H4 (cell line): ENCODE data around the gene SUPT6H. TPM values are rescaled to one million over a fixed set of nuclear protein-coding genes. Genes with fewer than 3 reads are reported as not detected.

Experiments used
- DNase-seq: peaks from one replicate; pipeline ENCODE4 v3.0.0-alpha.2; 2015; ENCODE audit warnings: low spot score
- total RNA-seq: library from RNA; depleted of rRNA; stranded (reverse); fragments of >200 nt; shearing (Covaris generic); gene quantifications from 2 replicates; pipeline ENCODE4 v1.2.3, GENCODE V29; 2014; rRNA removed

SUPT6H gene
- total RNA-seq, result 19.3 and 26.0 TPM in 2 replicates

DNA sequence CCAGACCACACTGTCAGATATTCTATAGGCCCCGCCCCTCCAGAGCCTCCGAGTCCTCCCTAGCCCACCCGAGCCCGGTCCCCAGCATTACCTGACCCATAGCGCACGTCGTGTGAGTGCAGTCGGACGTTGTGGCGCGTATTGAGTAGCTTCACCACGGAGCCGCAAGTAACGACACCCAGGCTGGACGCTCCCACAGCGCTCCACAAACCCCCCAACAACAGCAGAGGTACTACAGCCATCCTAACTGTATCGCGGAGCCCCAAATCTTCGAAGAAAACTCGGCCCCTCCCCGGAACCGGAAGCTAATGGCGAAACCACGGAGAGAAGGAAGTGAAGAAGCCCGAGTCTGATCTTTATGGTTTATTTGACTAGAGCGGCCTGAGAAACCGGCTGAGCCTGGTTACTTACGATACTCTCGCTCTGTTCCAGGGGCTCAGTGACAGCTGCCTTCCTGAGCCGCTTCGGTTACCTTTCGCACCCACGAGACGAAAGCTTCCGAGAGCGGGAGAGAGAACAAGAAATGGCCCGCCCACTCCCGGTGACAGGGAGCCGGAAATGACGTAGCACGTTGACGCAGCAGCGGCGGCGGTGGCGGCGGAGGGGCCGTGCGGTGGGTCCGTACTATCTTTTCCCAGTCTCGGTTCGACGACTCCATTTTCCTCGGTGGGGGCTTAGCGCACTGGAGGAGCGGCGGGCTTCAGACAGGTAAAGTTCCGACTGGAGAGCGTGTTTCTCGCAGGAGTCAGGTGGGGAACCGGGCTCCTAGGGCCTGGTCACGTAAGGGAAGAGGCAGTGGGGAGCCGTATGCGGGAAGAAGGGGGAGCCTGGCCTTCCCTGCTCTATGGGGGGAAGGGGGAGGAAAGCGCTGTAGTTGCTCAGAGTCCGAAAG is at the start of gene SUPT6H, which contains the start of gene SDF2:
Gene SUPT6H, plus strand, starts transcription at position 571 of the 892 bp plus-strand sequence. CDS start 11,197 bp downstream, outside the sequence.
Gene SDF2, minus strand, starts transcription at position 272 of the 892 bp plus-strand sequence. Its CDS starts 30 bp downstream, at position 242.
- peak; percentile 81 for DNase-seq

DNA sequence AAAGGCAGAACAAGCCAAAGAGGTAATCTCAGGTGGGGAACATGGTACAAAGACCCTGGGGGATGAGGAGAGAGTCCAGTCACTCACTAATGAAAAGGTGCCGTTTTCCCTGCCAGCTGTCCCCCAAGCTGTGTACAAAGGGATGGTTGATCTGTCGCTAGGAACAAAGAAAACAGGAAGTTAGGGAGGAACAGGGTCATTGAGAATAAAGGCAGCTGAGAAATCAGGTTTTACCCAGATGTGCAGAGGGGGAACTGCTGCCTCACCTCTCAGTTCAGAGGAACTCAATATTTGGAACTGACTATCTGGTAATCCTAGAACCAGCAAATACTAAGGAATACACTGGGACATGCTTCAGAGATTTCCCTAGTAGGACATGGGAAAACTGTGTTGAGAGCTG is 49.5 kb upstream of the SUPT6H start:
- DNase-seq, result no peak

DNA sequence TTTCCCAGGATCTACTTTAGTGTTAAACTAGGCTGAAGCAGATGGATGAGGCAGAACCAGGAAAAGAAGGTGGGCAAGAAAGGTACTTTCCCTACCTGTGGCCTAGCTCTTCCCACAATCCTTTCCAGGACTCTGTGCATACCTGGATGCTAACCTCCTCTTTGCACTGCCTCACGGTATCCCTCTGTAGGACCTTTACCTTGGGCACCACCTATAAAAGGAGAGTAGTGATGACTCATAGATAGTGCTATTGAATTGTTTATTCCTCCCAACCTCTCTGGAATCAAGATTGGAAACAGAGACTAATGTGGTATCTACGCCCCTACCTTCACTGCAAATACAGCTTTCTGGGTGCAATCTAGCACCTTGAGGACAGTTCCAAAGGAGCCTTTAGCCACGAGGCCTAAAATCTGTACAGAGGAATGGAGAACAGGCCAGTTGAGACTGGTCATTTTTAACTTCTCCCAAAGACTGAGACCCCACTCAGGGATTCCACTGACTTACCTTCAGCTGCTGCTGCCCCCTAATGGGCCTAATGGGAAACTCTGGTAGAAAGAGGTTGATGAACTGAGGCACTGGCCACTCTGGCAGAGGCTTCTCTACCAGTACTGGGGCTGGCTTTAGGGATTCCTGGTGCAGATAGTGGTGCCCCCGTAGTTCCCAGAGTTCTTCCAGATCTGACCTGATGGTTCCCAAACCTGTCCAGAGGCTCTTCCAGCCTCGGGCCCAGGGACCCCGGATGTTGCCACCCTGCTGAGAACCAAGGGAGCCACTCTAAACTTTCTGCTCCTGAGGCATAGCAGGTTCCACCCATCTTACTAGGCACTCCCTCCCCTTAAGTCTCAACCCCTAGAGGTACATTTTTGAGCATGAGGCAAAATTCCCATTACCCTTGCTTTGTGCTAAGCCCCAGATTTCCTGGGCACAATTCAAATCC is 48.8 kb upstream of the SUPT6H start:
- DNase-seq, result no peak

DNA sequence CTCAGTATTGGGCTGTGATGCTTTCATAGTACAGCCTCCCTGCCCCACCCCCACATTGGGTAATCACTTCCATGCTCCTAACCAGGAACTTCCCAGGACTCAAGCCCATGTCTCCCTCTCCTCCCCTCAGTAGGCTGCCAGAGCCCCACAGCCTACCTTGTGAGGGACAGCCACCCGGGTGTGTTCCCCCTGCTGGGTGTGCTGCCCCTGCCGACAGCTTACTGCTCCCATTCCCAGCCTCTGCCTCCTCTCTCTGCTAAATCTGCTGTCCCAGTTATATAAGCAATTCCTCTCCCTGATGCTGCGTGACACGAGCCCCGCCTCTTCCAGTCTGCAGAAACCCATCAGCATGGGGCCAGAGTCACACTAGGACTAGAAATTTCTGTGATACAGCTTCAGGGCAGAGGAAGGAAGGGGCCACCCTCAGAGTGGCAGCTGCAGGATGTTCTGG is 48.0 kb upstream of the SUPT6H start, which contains the start of gene RSKR:
Gene RSKR, minus strand, starts transcription at position 255 of the 451 bp plus-strand sequence. Its CDS starts 24 bp downstream, at position 231.
- DNase-seq, result no peak

DNA sequence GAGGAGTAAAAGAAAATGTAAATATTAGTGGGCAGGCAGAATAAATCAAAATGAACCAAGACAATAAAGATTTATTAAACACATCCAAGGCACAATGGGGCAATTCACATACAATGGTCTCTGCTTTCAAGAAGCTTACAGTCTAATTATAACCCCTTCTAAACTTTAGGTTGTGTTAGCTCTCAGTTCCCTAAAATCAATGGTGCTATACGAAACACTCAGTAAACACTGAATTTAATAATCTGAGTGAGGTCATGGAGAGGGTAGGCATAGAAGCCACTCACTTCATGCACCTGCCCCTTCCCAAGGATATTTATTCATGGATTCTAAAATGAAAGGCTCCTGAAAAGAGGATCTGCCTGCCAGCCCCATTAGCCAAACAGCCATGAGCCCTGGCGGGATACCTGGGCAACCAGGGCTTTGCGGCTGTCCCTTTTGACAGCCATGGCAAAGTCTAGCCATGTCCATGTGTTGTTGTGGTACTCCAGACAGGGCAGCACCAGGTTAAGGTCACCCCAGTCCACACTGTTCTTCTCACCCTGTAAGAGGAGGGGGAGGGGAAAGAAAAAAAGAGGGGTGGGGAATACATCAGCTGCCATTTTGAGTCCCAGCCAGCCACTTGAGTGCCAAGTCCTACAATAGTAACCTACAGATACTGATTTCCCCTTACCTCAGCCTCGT is 46.6 kb upstream of the SUPT6H start:
- DNase-seq, result no peak

DNA sequence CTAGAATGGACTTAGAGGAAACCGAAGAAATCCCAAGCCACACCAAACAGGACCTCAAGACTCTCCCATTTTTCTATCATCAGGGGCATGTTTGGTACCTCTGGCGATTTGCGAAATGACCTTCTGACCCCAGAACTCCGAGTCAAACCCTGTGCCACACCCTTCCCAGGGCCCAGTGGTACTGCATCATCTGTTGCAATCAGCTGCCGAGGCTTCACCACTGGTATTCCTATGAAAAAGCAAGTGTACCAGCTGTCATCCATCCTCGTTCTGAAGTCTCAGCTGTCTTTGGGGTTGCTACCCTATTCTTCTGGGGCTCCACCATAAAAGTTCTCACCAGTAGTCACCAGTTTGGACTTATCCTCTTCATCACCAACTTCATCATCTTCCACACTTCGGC is 45.7 kb upstream of the SUPT6H start:
- no peak for DNase-seq

DNA sequence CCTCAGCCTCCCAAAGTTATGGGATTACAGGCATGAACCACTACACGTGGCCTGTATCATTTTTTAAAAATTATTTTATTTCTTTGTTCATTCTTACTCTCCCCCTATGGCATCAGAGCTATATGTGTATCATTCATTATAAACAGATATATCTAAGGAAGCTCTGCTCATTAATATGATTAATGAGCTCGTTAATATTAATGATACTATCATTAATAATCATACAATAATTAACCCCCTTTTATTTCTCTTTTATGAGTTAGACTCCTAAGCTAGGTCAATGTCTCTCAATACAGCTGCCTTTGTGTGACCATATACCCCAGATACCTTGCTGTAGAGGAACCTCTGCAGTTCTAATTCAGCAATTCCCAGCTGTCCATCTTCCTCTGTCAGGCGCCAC is 43.5 kb upstream of the SUPT6H start:
- no peak for DNase-seq

DNA sequence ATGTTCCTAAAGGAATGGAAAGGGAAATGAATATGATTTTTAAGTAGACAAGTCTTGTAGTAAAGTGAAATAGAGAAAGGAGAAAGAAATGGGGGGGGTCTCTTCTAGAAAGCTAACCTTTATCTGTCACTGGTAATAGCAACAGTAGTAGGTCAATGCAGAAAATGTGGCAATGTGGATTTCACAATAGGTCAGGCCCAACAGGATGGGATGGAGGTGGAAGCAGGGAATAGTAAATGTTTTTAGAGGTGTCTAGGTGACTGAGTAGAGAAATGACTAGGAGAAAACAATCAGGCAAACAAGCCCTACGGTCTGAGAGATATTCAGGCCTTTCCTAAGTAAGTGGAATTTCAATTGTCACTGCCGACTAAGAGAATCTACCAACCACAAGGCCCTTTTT is 42.0 kb upstream of the SUPT6H start:
- no peak for DNase-seq

DNA sequence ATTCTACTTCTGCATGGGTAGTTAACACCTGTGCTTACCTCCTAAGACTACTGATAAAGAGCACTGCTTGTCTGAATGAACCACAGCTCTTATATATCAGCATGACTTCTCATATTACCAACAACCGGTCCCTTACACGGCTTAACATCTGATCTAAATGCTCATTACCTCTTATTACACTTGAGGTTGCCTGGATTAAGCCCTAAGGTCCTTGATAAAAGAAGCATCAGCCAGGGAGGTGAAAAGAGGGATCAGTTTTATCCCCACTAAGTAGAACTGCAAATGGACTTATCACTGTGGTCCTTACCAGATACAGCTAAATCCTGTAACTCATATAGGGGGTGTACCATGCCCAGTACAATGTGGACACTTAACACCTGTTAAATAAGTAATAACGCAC is 39.8 kb upstream of the SUPT6H start:
- DNase-seq, result no peak

DNA sequence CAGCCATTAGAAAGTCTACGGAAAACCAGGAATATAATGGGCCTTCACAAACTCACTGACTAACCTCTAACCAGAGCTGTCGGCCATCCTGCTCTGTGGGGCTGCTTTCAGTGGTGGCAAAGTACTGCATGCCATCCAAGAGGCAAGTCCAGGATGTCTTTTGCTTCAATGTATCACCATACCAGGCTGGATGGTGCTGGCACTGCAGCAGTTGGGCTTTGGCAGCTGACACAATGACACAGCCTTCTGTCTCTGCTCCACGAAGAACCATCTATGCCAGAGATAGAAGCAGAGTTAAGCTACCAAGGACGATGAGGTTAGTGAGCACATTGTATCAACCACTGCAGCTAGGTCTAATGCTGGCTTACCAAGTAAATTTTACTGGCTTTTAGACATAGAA is 38.3 kb upstream of the SUPT6H start:
- no peak for DNase-seq

DNA sequence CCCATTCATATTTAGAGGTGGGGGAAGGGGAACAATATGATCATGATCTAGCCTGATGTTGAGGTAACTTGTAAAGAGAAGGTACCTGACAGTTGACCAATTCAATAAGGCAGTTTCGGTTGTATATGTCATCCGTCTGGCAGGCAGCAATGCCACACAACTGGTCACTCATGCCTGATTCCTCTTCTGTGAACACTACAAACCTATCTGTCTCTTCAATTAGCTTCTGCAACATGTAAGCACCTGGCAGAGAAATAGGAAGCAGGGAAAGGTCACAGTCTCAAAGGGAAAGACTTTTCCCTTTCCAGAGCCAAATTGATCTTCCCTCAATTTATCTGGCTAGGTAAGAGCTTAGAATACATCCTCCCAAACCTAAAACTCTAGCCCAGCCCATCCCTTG is 37.9 kb upstream of the SUPT6H start:
- no peak for DNase-seq

DNA sequence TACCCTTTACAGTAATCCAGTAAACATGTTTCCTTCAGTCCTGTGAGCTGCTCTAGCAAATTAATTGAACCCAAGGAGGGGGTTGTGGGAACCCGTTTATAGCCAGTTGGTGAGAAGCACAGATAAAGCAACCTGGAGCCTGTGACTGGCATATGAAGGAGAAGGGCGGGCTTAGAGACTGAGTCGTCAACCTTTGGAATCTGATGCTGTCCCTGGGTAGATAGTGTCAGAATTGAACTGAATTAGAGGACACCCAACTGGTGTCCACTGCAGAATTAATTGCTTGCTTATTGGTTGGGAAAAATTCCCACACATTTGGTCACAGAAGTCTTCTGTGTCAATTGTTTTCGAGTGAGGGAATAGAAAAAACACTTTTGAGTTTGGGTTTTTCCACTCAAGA is 35.2 kb upstream of the SUPT6H start:
- DNase-seq, result no peak

DNA sequence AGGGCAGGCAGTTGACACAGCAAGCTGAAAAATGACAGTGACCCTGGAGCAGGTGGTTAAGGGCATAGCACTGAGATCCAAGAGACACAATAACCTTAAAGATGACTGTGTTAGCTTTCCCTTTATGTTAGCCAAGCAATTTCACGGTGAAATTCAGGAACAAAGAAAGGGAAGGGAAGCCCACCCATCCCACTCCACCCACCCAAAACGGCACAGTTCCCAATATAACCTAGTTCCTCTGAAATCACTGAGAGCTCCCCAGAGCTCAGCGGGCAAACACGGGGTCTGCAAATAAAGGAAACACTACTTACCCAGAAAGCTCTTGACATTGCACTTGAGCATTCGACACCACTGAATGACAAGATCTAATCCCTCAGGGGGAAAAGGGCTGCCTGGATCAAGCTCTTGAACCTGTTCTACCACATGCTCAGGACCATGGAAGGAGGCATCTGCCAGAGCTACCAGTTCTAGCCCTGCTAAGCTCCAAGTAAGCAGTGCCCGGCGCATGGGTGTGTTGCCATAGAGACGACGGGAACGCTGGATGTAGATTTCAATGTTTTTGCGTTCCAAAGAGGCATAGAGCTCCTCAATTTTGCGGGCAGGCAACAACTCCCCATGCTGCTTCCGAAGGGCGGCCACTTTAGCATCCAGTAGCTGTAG is 27.7 kb upstream of the SUPT6H start:
- no peak for DNase-seq

DNA sequence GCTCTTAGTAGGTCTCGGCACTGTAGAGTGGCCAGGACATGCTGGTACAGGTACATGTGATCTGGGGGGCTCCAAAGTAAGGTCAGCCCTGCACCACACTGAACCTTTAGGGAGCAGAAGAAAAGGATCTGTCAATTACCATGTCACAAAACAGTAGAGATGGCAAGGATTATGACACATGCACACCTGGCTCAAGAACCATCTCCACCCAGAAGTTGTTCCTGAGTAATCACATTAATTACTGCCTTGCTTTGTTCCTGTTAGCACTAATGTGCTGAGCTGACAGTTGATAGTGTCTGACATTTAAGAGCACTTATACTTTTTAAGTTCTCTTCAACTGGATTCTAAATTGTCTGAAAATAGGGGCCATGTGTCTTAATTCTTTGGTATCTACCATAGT is 26.5 kb upstream of the SUPT6H start:
- DNase-seq, result no peak

DNA sequence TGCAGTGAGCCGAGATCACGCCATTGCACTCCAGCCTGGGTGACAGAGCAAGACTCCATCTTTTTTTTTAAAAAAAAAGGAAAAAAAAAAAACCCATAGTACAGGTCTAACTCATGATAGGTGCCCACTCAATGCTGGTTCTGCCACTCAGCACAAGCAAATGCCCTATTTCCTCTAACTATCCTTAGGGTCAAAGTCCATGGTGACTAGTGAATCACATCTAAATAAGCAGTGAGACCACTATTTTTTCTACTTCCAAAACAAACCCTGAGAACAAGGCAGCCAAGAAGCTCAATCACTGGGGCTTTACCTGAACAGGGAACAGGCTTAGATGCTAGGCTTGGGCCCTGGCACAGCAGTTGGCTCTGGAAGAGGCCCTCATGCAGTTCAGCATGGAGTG is 20.4 kb upstream of the SUPT6H start:
- DNase-seq, result no peak

DNA sequence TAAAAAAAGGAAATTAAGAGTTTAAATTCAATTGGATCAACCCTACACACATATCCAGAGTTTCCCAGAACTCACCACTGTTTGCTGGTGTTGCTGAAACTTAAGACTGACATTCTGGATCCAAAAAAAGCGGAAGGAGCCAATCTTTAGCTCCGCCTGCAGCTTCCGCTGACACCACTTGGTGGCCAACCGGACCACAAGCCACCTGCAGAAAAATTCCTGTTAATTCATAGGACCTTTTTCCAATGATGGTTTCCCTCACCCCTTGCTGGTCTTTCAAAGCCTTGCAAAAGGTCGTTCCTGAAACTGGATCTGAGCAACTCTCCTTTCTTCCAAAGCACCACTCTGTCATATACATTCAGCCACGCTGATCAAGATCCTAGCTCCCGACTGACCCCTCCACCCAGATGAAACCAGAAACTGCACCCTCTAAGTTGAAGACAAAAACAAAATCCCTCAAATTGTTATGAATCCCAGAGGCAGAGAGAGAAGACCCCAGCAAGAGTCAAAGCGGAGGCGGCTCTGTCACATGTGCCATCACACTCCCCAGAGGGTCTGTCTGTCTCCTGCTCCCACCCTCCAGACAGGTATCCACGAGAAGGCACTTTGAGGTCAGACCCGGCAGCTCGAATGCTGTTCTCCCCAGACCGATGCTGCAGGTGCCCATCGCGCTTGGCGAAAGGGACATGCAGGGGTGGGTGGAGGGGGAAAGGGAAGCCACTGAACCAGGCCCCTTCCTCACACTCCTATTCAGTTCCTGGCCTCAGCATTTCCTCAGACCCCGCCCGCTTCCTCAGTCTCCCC is 17.8 kb upstream of the SUPT6H start:
- peak; percentile 42 for DNase-seq

DNA sequence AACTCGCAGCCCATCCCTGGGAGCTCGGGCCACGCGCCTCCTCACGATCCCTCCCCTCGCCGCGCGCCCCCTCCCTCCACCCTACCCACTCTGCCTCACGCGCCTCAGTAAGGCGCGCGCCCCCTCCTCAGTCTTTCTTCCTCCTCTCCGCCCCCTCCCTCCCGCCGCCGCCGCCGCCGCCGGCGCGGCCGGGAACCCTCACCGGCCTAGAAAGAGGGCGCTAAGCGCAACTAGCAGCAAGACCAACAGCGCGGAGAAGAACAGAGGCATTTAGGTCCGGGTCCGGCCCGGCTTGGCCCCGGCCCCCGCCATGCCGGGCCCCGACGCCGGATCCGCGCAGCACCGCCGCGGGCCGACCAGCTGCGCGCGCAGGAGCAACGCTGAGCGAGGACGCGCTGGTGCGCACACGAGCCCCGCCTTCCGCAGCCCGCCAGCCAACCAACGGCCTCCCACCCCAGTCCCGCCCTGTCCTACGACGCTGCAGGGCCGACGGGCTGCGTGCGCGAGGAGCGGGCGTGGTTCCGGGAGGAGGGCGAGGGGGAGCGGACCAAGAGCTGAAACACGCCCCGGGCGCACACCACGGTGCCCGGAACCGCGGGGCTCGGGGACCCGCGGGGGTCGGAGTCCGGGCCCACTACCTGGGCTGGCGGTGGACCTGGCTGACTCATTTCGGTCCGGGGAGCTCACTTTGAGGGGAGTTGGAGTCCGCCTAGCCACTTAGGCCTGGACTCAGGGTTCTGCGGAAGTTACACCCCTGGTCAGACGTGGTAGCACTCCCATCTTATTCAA is 17.0 kb upstream of the SUPT6H start, which contains the start of gene BLTP2:
Gene BLTP2, minus strand, starts transcription at position 372 of the 789 bp plus-strand sequence. Its CDS starts 102 bp downstream, at position 270.
- DNase-seq, result peak; percentile 93

DNA sequence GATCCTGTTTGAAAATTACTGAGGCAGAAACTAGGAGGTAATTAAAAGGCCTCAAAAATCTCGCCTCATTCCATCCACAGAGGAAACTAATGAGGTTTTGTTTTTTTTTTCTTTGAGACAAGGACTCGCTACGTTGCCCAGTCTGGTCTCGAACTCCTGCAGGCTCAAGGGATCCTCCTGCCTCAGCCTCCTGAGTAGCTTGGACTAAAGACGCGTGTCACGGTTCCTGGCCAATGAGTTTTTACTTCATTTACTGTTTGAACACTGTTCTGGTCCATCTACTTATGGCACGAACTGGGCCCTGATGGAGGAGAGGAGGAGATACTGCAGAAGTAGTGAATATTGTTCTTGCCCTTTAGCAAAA is 16.4 kb upstream of the SUPT6H start:
- no peak for DNase-seq

DNA sequence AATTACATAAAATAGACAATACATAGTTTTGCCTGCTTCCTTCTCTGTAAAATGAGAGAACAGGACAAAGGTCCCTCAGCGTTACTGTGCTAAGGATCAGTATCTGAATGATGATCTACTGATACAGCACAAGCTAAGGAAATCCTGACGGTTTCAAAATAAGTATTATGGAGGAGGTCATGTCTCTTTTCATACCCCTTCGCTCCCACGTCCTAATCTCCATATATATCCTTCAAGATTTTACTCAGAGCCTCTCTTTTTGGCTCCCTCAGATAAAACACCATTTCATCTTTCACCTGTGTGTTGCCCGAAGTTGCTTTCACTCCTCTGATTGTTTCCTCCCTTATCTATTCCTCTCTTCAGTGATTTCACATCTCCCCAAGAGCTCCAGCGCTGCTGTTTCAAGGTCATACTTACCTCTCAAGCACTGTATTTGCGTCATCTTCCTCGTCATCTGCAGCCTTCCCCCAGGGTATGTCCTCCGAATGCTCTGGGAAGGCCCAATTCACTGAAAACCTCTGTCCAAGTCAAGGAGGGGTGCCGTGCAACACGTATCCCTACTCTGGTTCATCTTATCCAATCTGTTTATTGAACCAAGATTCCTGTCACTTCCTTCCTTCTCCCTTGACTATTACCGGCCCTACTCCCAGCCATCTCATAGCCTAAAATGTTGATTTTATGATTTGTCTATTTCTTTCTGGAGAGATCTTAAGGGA is 15.8 kb upstream of the SUPT6H start:
- DNase-seq, result no peak
